Coronary artery (tissue), 2 donors: ENCODE measurements around the gene TNK2.
"Not testable (repeated sequence)": the region's sequence is repeated elsewhere in the genome, so short reads cannot be mapped to it uniquely, and the experiment has no call there.

Source experiments
- DNase-seq: peaks from one replicate; pipeline ENCODE4 v3.0.0-alpha.2; 2017; ENCODE audit warnings: low spot score
- H3K27ac ChIP-seq, 2 donors: fragments of 200-600 bp; sonication (generic); one replicate each; pipeline ENCODE4 v1.5.1; 2016 to 2019
- H3K4me3 ChIP-seq: fragments of 200-600 bp; sonication (generic); 2 replicates; pipeline ENCODE4 v1.5.1; 2016; ENCODE audit warnings: mild to moderate bottlenecking, moderate library complexity
- TF ChIP-seq, protein P1 (sequence below): fragments of 200-600 bp; sonication (generic); IDR thresholded peaks from one replicate; pipeline ENCODE4 v1.5.1; 2019; ENCODE audit warnings: antibody characterized with exemption

The TNK2 gene

DNA sequence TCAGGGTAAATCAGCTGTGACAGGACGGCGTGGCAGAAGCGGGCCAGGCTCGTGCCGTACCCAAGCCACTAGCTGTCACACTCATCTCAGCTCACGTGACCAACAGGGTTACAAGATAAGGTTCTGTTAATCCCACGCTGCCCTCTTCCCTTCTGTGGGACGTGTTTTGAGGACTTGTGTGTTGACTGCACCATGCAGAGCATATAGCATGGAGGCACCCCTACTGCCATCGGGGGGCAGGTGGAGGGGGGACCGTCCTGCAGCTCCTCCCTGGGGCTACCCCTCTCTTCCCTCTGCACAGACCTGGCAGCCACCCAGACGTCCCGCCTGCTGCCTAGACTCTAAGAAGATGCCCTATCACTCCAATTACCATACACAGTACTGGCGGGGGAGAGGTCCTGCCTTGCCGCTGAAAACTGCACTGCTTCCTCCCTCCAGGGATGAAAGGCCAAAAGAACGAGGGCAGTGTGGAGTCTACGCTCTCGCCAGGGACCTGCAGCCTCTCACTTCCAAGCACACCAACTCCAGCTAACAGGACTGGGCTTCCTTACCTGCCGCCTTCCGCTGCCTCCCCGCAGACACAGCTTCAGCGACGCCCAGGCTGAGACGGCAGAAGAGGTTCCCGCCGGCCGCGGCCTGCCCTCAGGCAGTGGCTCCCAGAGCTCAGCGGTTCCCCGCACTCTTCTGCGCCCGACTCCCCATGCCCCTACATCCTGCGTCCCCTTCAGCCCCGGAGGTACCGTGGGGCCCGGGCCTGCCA lies at the start of gene TNK2:
TSS of gene TNK2 (minus strand) at position 618 of the 760 bp plus-strand sequence. CDS start 19,963 bp downstream, outside the sequence.
- Histone ChIP-seq H3K27ac (peak within 1 kb of the TSS; percentile 9 to 84), H3K4me3 (peak within 1 kb of the TSS; percentile 89)
- TF ChIP-seq, protein P1, sequence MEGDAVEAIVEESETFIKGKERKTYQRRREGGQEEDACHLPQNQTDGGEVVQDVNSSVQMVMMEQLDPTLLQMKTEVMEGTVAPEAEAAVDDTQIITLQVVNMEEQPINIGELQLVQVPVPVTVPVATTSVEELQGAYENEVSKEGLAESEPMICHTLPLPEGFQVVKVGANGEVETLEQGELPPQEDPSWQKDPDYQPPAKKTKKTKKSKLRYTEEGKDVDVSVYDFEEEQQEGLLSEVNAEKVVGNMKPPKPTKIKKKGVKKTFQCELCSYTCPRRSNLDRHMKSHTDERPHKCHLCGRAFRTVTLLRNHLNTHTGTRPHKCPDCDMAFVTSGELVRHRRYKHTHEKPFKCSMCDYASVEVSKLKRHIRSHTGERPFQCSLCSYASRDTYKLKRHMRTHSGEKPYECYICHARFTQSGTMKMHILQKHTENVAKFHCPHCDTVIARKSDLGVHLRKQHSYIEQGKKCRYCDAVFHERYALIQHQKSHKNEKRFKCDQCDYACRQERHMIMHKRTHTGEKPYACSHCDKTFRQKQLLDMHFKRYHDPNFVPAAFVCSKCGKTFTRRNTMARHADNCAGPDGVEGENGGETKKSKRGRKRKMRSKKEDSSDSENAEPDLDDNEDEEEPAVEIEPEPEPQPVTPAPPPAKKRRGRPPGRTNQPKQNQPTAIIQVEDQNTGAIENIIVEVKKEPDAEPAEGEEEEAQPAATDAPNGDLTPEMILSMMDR, result no peak
- no peak for DNase-seq

DNA sequence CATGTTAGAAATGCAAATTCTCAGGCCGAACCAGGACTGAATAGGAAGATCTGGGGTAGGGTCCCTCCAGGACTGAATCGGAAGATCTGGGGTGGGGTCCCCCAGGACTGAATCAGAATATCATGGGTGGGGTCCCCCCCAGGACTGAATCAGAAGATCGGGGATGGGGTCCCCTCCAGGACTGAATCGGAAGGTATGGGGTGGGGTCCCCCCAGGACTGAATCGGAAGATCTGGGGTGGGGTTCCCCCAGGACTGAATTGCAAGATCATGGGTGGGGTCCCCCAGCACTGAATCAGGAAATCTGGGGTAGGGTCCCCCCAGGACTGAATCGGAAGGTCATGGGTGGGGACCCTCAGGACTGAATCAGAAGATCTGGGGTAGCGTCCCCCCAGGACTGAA lies 48.2 kb upstream of the TNK2 start:
- TF ChIP-seq, protein P1, result no peak
- no peak overlapping the region for H3K4me3 ChIP-seq
- no peak overlapping the region for H3K27ac ChIP-seq
- no peak for DNase-seq

DNA sequence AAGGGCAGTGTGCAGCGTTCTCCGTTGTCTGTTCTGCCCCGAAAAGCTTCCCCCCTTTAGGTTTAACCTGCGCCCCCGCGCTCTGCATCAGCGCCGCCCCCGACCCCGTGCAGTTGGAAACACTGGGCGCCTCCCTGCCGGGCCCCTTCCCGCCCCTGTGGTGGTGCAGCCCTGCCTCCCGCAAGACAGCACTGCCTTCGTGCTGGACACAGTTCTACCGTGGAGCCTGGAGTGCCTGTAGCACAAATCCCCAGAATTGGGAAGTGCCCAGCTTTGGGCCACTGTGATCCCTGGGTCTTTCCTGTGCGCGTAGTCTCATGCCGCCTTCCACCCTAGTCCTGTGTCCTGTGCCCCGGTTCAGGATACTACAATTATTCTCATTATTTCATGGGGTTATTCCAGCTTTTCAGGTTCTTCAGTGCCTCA lies 47.1 kb upstream of the TNK2 start:
- not testable (repeated sequence) for H3K4me3 ChIP-seq, H3K27ac ChIP-seq, DNase-seq

- DNase-seq, H3K27ac ChIP-seq: not testable (repeated sequence)
- H3K4me3 ChIP-seq, result peak overlapping the region; percentile 60
Observed at GRCh38 chr3:195954752-195955119, 46.4 kb upstream of the TNK2 start.

DNA sequence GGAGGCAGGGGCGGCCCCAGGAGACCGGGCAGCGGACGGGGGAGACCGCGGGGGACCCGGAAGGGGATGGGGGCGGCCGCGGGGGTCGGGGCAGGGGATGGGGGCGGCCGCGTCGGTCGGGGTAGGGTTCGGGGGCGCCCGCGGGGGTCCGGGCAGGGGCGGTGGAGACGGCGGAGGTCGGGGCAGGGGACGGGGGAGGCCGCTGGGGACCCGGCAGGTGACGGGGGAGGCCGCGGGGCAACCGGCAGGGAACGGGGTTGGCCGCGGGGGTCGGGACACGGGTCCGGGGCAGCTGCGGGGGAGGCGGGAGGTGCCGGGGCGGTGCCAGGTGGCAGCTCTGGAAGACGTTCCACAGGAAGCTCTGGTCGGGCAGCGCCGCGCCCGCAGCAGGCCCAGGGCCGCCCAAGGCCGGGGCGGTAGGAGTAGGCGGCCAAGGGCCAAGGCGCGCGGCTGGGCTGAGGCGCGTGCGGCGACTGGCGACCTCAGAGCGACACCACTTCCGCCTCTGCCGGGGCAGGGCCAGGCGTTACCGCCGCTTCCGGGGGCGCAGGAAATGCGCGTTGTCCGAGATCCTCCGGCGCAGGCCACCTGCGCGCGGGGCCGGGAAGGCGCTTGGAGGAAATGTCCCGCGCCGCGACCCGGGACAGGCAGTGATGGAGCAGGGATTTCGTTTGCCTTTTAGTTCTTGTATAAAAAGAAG lies 45.9 kb upstream of the TNK2 start:
- Histone ChIP-seq H3K27ac (peak overlapping the region in 1 of 2 donors; percentile 40), H3K4me3 (peak overlapping the region; percentile 60)
- DNase-seq, result not testable (repeated sequence)

DNA sequence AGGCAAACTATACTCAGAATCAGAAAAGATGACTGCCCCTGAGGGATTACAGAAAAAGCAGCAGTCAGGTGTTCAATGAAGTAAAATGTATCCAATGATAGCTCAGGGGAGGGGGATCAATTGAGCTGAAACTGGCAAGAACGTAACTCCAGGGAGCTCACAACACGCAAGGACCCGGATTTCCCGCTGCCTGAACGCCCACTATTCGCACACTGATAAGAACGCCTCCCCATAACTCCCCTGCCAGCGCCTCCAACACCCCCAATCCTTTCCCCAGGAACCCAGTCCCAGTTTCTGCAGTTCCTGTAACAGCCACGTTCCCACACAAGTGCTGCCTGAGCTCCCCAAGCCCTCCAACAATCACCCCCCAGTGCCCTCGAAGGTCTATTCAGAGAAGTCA lies 44.2 kb upstream of the TNK2 start:
- not testable (repeated sequence) for DNase-seq, H3K27ac ChIP-seq

DNA sequence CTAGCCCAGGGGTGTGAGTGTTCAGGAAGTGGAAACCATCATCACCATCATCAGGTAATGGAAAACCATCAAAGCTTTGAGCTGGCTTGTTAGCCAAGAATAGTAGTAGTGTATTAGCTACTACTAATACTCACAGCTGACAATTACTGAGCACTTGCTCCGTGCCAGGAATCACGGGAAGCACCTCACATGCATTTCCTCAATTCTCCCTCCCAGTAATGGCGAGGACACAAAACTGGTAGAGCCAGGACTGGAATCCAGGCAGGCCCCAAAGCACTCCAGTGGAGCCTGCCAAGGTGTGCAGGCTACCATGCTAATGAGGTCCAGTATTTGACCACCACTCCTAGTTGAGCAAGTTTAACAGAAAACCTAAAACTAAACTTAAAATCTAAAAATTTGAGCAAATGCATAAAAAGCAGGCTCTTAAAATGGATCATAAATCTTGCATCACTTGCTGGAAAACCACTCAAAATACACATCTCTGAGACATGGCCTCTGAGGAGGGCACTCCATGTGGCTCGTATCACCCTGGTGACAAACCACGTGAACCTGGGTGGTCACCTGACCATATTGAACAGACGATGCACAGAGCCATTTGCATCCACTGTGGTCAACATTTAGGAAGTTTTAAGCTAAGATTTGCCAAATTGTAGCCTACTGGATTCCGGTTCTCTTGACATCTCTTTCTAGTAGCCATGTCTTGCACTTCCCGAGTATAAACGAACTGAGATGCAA lies 43.3 kb upstream of the TNK2 start:
- not testable (repeated sequence) for H3K27ac ChIP-seq, H3K4me3 ChIP-seq, DNase-seq

More for the DNA sequence above, 44.2 kb upstream of the TNK2 start:
- not testable (repeated sequence) for H3K4me3 ChIP-seq

- H3K27ac ChIP-seq, DNase-seq: not testable (repeated sequence)
Observed at GRCh38 chr3:195950731-195951130, 42.4 kb upstream of the TNK2 start.

GRCh38 chr3:195950164-195950563 lies 41.8 kb upstream of the TNK2 start:
- not testable (repeated sequence) for H3K27ac ChIP-seq, H3K4me3 ChIP-seq

More at GRCh38 chr3:195950731-195951130, 42.4 kb upstream of the TNK2 start:
- not testable (repeated sequence) for H3K4me3 ChIP-seq

DNA sequence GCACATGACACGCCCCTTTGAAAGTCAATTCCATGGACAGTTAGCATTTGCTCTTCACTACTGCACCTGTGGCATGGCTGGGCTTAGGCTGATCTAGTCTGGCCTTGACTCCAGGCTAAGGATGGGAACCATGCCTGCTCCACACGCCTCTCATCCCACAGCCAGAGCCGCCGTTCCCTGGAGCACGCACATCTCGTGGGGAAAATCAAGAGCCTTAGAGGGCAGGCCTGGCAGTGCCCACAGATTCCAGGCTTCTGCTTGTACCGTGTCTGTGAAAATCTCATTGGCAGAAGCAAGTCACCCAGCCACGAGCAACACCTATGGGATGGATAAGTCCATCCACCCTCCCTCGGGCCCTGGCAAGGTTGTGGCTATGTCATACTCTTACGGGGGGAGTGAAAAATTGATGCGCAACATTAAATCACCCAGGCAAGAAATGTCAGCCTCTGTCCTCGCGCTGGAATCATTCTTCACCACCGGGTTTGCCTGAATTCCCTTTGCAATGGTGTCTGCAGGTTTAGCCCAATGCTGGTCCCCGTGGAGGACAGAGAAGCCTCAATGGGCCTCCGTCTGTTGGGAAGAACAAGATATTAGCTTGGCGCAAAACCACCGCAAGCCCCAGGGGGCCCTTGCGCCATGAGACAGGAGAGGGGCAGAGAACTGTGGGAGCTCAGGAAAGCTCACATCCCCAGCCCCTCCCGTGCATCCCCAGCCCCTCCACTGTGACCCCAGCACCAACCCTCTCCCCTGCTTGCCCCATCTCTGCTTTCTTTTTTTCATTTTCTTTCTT lies 38.8 kb upstream of the TNK2 start:
- not testable (repeated sequence) for H3K4me3 ChIP-seq, DNase-seq, H3K27ac ChIP-seq

More at GRCh38 chr3:195950164-195950563, 41.8 kb upstream of the TNK2 start:
- not testable (repeated sequence) for DNase-seq

GRCh38 chr3:195941265-195941815 lies 33.0 kb upstream of the TNK2 start:
- not testable (repeated sequence) for DNase-seq, H3K27ac ChIP-seq, H3K4me3 ChIP-seq

DNA sequence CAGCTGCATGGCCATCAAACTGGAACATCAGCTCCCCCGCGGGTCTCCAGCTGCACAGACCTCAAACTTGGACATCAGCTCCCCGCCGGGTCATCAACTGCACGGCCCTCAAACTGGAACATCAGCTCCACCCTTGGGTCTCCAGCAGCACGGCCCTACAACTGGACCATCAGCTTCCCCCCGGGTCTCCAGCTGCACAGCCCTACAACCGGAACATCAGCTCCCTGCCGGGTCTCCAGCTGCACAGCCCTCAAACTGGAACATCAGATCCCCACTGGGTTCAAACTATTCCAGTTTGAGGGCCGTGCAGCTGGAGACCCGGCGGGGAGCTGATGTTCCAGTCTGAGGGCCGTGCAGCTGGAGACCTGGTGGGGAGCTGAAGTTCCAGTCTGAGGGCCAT lies 32.5 kb upstream of the TNK2 start:
- not testable (repeated sequence) for DNase-seq, H3K4me3 ChIP-seq, H3K27ac ChIP-seq

DNA sequence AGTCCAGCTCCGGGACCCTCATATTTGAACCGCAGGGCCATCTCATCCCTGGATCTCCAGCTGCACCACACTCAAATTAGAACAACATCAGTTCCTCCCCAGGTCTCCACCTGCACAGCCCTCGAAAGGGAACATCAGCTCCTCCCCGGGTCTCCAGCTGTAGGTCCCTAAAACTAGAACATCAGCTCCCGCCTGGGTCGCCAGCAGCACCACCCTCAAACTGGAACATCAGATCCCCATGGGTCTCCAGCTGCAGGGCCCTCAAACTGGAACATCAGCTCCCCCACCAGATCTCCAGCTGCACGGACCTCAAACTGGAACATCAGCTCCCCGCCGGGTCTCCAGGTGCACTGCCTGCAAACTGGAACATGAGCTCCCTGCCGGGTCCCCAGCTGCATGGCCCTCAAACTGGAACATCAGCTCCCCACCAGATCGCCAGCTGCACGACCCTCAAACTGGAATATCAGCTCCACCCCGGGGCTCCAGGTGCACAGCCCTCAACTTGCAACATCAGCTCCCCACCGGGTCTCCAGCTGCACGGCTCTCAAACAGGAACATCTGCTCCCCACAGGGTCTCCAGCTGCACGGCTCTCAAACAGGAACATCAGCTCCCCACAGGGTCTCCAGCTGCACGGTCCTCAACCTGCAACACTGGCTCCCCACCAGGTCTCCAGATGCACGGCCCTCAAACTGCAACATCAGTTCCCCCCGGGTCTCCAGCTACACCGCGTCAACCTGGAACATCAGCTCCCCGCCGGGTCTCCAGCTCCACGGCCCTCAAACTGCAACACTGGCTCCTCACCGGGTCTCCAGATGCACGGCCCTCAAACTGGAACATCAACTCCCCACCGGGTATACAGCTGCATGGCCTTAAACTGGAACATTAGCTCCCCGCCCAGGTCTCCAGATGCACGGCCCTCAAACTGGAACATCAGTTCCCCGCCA lies 31.4 kb upstream of the TNK2 start:
- not testable (repeated sequence) for DNase-seq, H3K27ac ChIP-seq, H3K4me3 ChIP-seq

DNA sequence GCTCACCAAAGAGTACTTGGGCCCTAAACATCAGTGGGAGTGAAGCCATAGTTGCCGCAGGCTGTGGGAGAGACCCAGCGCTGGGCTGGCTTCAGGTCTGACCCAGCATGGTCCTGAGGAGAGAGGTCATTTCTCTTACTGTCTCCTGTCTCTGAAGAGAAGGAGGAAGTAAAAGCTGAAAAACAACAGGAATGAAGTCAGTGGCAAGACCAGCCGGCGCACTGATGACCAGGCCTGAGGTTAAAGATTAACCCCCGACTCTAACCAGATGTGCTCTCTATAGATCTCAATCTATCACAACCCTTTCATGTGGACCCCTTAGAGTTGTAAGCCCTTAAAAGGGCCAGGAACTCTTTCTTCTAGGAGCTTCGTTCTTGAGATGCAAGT lies 24.7 kb upstream of the TNK2 start:
- not testable (repeated sequence) for DNase-seq, H3K27ac ChIP-seq

More for the DNA sequence above, 24.7 kb upstream of the TNK2 start:
- not testable (repeated sequence) for H3K4me3 ChIP-seq
